ENCODE results near the gene MAD1L1. TPM values are rescaled to one million over a fixed set of nuclear protein-coding genes. Genes with fewer than 3 reads are reported as not detected.

Gene MAD1L1
- total RNA-seq, 1 donor from 2014 or later: 59.6 TPM

GRCh38 chr7:1946773-1947450, 285.8 kb downstream of the MAD1L1 start:
- intact Hi-C loops (cut with DNase I): no loop called here
- no peak for DNase-seq (ENCODE audit: low spot score in 2 of 2)
- no peak for TF ChIP-seq CTCF (IDR thresholded peaks at IDR 0.05)

GRCh38 chr7:1946025-1946772, 286.5 kb downstream of the MAD1L1 start:
- H3K4me1 ChIP-seq: no peaks in the 10 kb centered on the region
- no peak overlapping the region for H3K27ac ChIP-seq
- H3K27me3 ChIP-seq: no peaks in the 10 kb centered on the region
- TF ChIP-seq CTCF (IDR thresholded peaks at IDR 0.05): no peak
- H3K9me3 ChIP-seq: no peaks in the 10 kb centered on the region
- no peak for DNase-seq (ENCODE audit: low spot score in 2 of 2)
- no peak overlapping the region for H3K4me3 ChIP-seq
- H3K36me3 ChIP-seq: no peaks in the 10 kb centered on the region
- intact Hi-C loops (cut with DNase I): no loop called here

More at GRCh38 chr7:1946773-1947450, 285.8 kb downstream of the MAD1L1 start:
- Histone ChIP-seq H3K27ac (no peak overlapping the region), H3K36me3 (no peaks in the 10 kb centered on the region), H3K27me3 (no peaks in the 10 kb centered on the region), H3K4me1 (no peaks in the 10 kb centered on the region), H3K9me3 (no peaks in the 10 kb centered on the region), H3K4me3 (no peak overlapping the region)

GRCh38 chr7:1945558-1945957, 287.2 kb downstream of the MAD1L1 start:
- intact Hi-C loops (cut with DNase I): no loop called here
- no peak for TF ChIP-seq CTCF (IDR thresholded peaks at IDR 0.05)
- Histone ChIP-seq H3K9me3 (no peaks in the 10 kb centered on the region), H3K4me1 (no peaks in the 10 kb centered on the region), H3K27ac (no peak overlapping the region), H3K27me3 (no peaks in the 10 kb centered on the region), H3K4me3 (no peak overlapping the region), H3K36me3 (no peaks in the 10 kb centered on the region)
- no peak for DNase-seq (ENCODE audit: low spot score in 2 of 2)

- Histone ChIP-seq H3K27me3 (no peaks in the 10 kb centered on the region), H3K4me1 (no peaks in the 10 kb centered on the region), H3K4me3 (no peak overlapping the region), H3K27ac (no peak overlapping the region), H3K36me3 (no peaks in the 10 kb centered on the region), H3K9me3 (no peaks in the 10 kb centered on the region)
- TF ChIP-seq CTCF (IDR thresholded peaks at IDR 0.05): no peak
- DNase-seq (ENCODE audit: low spot score in 2 of 2): no peak
- intact Hi-C loops (cut with DNase I): no loop called here
Observed at GRCh38 chr7:1944619-1945210, 288.0 kb downstream of the MAD1L1 start.

- Histone ChIP-seq H3K27me3 (no peaks in the 10 kb centered on the region), H3K4me3 (no peak overlapping the region), H3K36me3 (no peaks in the 10 kb centered on the region), H3K9me3 (no peaks in the 10 kb centered on the region), H3K4me1 (no peaks in the 10 kb centered on the region), H3K27ac (no peak overlapping the region)
- no peak for TF ChIP-seq CTCF (IDR thresholded peaks at IDR 0.05)
- no peak for DNase-seq (ENCODE audit: low spot score in 2 of 2)
- intact Hi-C loops (cut with DNase I): no loop called here
Observed at GRCh38 chr7:1943933-1944618, 288.7 kb downstream of the MAD1L1 start.

Data from ascending aorta (tissue), 2 donors.